Measurements from ENCODE around the gene NPFFR2.

Gene NPFFR2

DNA sequence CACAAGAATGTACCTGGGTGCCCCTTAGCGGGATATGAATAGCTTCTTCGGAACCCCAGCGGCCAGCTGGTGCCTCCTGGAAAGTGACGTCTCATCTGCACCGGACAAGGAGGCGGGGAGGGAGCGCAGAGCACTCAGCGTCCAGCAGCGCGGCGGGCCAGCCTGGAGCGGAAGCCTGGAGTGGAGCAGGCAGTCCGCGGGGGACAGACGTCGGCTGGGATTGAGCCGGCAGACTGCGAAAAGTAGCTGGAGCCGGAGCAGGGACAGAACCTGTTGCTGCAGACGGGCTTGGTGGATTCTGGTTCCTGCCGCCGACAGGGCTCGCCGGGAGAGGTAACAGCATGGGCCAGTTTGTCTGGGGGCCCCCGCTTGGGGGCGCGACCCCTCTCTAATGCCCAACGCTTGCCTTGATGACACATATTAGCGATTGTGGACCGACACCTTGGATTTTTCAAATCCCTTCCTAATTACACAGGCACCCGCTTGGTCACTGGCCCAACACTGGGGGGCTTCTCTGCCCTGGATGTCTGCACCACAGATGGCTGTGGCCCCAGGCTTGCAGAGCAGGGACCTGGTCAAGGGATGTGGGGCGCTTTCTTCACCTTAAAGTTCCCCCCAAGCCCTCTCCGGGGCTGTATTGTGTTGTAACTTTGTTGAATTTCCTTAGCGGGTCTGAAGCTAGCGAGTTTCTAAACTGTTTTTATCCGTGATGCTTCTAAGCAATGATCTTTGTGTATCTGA lies at the start of gene NPFFR2:
NPFFR2 (plus strand) TSS at position 133 of the 741 bp plus-strand sequence. CDS start 96,592 bp downstream, outside the sequence.
- Histone ChIP-seq H3K36me3 (replicated peaks) (no peaks in the 10 kb centered on the region), H3K9me3 (no peaks in the 10 kb centered on the region), H3K4me1 (no peaks in the 10 kb centered on the region), H3K4me3 (no peak within 1 kb of the TSS), H3K27me3 (ENCODE audit: low read depth) (no peaks in the 10 kb centered on the region; the same call in none of the 2 replicates)
- in situ Hi-C loops (cut with MboI; ENCODE audit: low sequenced_read_pairs), result no loop called here
- DNase-seq (ENCODE audit: low spot score in 2 of 2), result no peak

DNA sequence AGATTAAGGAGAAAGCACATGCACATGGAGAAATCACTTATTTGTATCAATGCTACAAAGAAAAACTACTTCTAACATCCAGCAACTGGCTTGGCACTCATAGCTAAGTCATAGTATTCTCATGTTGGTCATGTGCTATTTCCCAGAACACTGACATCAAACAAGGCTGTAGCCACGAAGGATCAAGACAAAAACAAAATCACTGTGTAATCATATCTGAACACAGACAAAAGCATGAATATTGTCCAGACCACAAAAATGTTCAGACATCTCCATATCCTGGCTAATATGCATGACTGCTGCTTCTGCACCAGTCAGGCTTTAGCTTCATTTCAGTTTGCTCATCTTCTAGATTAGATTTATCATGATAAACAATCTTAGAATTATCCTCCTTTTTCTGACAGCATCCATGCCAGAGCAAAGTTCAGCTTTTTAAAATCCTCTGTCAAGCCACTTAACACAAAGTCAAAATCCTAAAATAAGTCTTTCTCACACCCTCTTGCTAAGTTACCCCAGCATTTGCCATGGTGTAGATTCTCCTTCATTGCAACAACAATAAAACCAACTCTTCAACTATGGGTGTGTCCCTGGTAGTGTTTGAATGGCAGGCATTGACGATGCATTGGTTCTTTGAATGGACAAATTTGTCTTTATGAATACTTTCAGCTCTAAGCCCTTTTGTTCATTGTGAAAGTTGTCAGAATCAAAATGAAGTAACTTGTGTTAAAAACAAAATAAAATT lies 39.1 kb upstream of the NPFFR2 start:
- DNase-seq (ENCODE audit: low spot score in 2 of 2), result no peak
- H3K27me3 ChIP-seq (ENCODE audit: low read depth), result no peaks in the 10 kb centered on the region
- H3K4me3 ChIP-seq, result no peak overlapping the region
- no peaks in the 10 kb centered on the region for H3K36me3 ChIP-seq (replicated peaks)
- no peaks in the 10 kb centered on the region for H3K9me3 ChIP-seq
- H3K4me1 ChIP-seq, result no peaks in the 10 kb centered on the region; the same call in 1 of the 2 replicates
- in situ Hi-C loops (cut with MboI; ENCODE audit: low sequenced_read_pairs), result no loop called here

DNA sequence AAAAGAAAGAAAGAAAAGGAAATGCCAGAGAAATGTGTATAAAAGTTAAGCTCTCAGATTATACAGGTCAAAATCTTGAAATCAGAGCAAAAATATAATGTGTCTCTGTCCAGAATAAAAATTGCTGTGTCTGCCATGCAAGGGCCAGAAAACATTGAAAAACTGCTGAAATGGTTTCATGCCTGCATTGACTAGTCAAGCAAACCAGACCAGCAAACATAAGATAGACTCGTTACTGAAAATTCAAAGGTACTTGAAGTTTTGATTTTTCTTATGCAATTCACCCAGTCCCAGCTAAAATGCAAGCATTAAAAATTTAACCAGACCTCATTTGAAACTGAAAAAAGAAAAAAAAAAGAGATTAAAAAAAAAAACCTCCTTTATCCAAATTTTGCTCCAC lies 37.2 kb upstream of the NPFFR2 start:
- in situ Hi-C loops (cut with MboI; ENCODE audit: low sequenced_read_pairs), result no loop called here
- no peaks in the 10 kb centered on the region for H3K4me1 ChIP-seq
- no peak for DNase-seq (ENCODE audit: low spot score in 2 of 2)
- no peaks in the 10 kb centered on the region for H3K27me3 ChIP-seq (ENCODE audit: low read depth)
- no peaks in the 10 kb centered on the region for H3K36me3 ChIP-seq (replicated peaks)
- no peak overlapping the region for H3K4me3 ChIP-seq
- H3K9me3 ChIP-seq, result no peaks in the 10 kb centered on the region

DNA sequence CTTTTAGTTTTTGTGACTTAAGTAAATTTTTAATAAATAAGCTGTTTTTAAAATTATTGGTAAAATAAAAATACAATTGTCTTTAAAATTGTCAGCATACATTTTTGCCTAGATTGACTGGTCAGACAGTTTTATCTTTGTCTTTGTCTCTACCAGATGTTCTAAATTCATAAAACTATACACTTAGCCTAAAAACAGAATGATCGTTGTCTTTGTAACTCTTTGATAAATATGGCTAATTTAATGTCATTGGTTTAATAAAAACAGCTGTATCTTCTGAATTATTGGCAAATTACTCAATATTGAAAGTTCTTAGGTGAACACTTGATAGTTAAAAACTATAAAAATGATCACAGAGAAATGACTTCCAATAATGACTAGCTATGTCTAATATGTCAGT lies 36.5 kb upstream of the NPFFR2 start:
- no peaks in the 10 kb centered on the region for H3K9me3 ChIP-seq
- H3K4me3 ChIP-seq, result no peak overlapping the region
- no peaks in the 10 kb centered on the region for H3K36me3 ChIP-seq (replicated peaks)
- no peaks in the 10 kb centered on the region for H3K4me1 ChIP-seq
- DNase-seq (ENCODE audit: low spot score in 2 of 2), result no peak
- in situ Hi-C loops (cut with MboI; ENCODE audit: low sequenced_read_pairs), result no loop called here
- H3K27me3 ChIP-seq (ENCODE audit: low read depth), result no peaks in the 10 kb centered on the region

DNA sequence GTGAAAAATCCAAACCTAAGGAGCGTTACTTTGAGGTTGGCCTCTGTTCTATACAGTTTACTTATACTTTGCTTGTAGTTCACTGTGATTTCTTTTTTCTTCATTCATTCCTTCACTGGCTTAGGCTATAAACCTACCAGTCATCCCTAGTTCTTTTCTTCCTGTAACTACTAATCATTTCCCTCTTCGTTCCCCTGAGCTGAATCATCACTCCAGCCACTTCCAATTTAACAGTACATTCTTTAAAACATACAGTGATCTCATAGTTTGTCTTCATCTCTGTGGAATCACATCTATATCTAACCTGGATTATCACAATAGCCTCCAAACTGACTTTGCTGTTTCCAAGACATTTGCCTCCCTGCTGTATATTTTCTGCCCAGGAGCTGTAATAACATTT lies 25.2 kb upstream of the NPFFR2 start:
- in situ Hi-C loops (cut with MboI; ENCODE audit: low sequenced_read_pairs), result no loop called here
- H3K4me1 ChIP-seq, result no peaks in the 10 kb centered on the region
- H3K36me3 ChIP-seq (replicated peaks), result no peaks in the 10 kb centered on the region
- H3K9me3 ChIP-seq, result no peaks in the 10 kb centered on the region
- no peak for DNase-seq (ENCODE audit: low spot score in 2 of 2)
- no peak overlapping the region for H3K4me3 ChIP-seq
- no peaks in the 10 kb centered on the region for H3K27me3 ChIP-seq (ENCODE audit: low read depth)

DNA sequence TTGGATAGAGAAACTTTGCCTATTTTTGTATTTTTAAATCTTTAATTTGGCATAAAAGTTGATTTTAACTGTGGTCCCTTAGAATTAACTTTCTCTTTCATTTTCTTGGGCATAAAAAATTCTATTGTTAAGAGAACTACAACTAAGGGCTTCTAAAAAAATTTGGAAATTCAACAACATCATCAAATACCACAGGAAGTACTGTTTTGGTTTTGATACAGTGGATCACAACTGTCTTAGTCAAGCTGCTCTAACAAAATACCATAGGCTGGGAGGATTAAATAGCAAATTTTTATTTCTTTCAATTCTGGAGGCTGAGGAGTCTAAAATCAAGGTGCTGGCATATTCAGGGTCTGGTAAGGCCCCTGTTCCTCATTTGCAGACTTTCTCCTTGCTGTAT lies 19.9 kb upstream of the NPFFR2 start:
- no peaks in the 10 kb centered on the region for H3K9me3 ChIP-seq
- no peaks in the 10 kb centered on the region for H3K4me1 ChIP-seq
- no peaks in the 10 kb centered on the region for H3K36me3 ChIP-seq (replicated peaks)
- DNase-seq (ENCODE audit: low spot score in 2 of 2), result no peak
- no peaks in the 10 kb centered on the region for H3K27me3 ChIP-seq (ENCODE audit: low read depth)
- in situ Hi-C loops (cut with MboI; ENCODE audit: low sequenced_read_pairs), result no loop called here
- no peak overlapping the region for H3K4me3 ChIP-seq

DNA sequence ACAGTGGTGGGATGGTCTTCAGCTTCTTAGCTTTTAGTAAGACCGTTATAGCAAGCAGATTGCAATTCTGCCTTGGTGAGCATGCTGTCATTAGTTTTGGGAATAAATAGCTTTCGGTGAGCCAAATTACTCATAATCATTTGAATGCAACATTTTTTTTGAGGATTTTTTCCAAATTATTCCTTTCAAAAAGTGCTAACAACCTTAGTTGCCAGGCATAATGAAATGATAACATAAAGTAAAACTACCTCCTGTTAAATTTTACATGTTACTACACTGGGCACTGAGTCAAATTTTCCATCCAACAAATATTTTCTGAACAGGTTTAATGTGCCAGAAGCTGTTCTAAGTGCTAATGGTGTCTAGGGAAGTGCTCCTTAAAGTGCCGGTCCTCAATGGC lies 15.8 kb upstream of the NPFFR2 start:
- H3K4me3 ChIP-seq, result no peak overlapping the region
- H3K9me3 ChIP-seq, result no peaks in the 10 kb centered on the region
- in situ Hi-C loops (cut with MboI; ENCODE audit: low sequenced_read_pairs), result no loop called here
- no peak for DNase-seq (ENCODE audit: low spot score in 2 of 2)
- H3K27me3 ChIP-seq (ENCODE audit: low read depth), result no peaks in the 10 kb centered on the region
- H3K4me1 ChIP-seq, result no peaks in the 10 kb centered on the region
- no peaks in the 10 kb centered on the region for H3K36me3 ChIP-seq (replicated peaks)

DNA sequence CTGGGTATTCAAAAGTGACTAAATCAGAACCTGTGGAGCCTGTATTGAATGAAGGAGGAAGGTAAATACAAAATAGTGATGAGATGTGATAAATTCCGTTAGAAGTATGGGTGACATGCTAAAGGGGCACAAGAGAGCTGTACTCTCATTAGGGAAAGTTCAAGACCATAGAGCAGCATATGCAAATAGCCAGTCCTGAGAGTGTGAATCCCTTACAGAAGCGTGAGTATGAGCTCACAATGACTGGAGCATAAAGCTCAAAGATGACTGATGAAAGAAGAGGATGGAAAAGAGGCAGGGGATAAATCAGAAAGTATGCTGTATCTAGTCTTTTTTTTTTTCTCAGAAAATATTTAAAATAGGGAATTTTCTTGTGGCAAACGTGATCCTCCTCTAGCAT lies 12.1 kb upstream of the NPFFR2 start:
- DNase-seq (ENCODE audit: low spot score in 2 of 2), result no peak
- in situ Hi-C loops (cut with MboI; ENCODE audit: low sequenced_read_pairs), result no loop called here
- H3K27me3 ChIP-seq (ENCODE audit: low read depth), result no peaks in the 10 kb centered on the region
- no peaks in the 10 kb centered on the region for H3K36me3 ChIP-seq (replicated peaks)
- H3K9me3 ChIP-seq, result no peaks in the 10 kb centered on the region
- H3K4me3 ChIP-seq, result no peak overlapping the region
- H3K4me1 ChIP-seq, result no peaks in the 10 kb centered on the region

DNA sequence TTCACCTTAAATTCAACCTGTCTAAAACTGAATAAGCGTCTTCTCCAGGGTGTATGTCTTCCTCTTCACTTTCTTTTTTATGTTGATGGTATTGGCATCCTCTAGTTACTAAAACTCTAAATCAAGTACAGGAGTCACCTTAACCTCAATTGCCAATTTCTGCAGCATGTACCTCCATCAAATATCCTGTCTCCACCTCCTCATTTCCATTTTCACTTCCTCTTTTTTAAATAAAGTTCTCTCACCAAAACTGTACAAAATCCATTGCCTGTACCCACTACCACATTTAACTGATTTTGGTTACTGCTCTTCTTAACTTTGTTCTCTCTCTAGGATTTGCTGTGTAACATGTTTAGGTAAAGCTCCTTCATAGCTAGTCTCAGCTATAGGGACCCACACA lies 9.2 kb upstream of the NPFFR2 start:
- H3K36me3 ChIP-seq (replicated peaks), result no peaks in the 10 kb centered on the region
- no peak overlapping the region for H3K4me3 ChIP-seq
- H3K27me3 ChIP-seq (ENCODE audit: low read depth), result no peaks in the 10 kb centered on the region
- no peaks in the 10 kb centered on the region for H3K9me3 ChIP-seq
- in situ Hi-C loops (cut with MboI; ENCODE audit: low sequenced_read_pairs), result no loop called here
- no peaks in the 10 kb centered on the region for H3K4me1 ChIP-seq
- no peak for DNase-seq (ENCODE audit: low spot score in 2 of 2)

DNA sequence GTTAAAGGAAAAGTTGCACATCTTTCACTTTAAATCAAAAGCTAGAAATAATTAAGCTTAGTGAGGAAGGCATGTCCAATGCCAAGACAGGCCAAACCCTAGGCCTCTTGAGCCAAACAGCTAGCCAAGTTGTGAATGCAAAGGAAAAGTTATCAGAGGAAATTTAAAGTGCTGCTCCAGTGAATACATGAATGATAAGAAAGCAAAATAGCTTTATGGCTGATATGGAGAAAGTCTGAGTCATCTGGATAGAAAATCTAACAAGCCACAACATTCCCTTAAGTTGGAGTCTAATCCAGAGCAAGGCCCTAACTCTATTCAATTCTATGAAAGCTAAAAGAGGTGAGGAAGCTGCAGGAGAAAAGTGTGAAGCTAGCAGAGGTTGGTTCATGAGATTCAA lies 23.8 kb downstream of the NPFFR2 start:
- in situ Hi-C loops (cut with MboI; ENCODE audit: low sequenced_read_pairs), result no loop called here
- no peaks in the 10 kb centered on the region; the same call in 1 of the 2 replicates for H3K27me3 ChIP-seq (ENCODE audit: low read depth)
- H3K4me3 ChIP-seq, result no peak overlapping the region
- no peaks in the 10 kb centered on the region for H3K4me1 ChIP-seq
- no peaks in the 10 kb centered on the region for H3K9me3 ChIP-seq
- H3K36me3 ChIP-seq (replicated peaks), result no peaks in the 10 kb centered on the region
- no peak for DNase-seq (ENCODE audit: low spot score in 2 of 2)

DNA sequence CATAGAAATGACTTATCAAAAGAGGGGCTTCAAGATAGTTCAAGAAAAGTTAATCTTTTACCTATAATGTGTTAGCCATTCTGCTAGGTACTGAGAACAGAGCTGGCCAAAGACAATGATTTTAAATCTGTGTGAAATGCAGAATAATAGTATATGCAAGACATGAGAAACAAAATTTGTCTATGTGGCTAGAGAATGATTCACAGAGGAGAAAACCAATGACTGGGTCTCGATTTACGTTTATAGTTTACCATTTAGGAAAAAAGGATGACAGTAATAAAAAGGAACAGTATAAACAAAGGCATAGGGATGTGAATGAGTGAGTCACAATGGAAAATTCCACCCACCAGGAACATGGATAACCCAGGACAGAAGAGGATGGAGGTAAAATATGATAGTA lies 31.9 kb downstream of the NPFFR2 start:
- Histone ChIP-seq H3K27me3 (ENCODE audit: low read depth) (no peaks in the 10 kb centered on the region), H3K36me3 (replicated peaks) (no peaks in the 10 kb centered on the region), H3K4me3 (no peak overlapping the region), H3K9me3 (no peaks in the 10 kb centered on the region), H3K4me1 (no peaks in the 10 kb centered on the region)
- in situ Hi-C loops (cut with MboI; ENCODE audit: low sequenced_read_pairs), result no loop called here
- no peak for DNase-seq (ENCODE audit: low spot score in 2 of 2)

DNA sequence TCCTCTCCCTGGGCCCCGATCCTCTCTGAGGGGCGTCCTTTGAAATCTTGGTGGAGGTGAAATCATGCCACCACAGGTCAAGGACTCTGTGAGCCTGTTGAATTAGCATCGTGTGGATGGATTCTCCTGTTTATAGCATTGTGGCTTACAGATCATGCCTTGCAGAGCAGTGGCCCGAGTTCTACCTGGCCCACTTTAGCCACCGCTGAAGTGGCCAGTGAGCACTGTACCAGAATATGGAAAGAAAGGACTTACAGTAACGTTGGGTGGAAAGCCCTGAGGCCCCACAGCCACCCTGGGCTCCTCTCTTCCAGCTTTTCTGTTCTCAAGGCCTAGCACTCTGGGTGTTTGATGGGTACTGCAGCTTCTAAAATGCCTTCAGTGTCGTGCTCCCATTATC lies 35.3 kb downstream of the NPFFR2 start:
- in situ Hi-C loops (cut with MboI; ENCODE audit: low sequenced_read_pairs), result no loop called here
- Histone ChIP-seq H3K9me3 (no peaks in the 10 kb centered on the region), H3K36me3 (replicated peaks) (no peaks in the 10 kb centered on the region), H3K27me3 (ENCODE audit: low read depth) (no peaks in the 10 kb centered on the region), H3K4me1 (no peaks in the 10 kb centered on the region), H3K4me3 (no peak overlapping the region)
- no peak for DNase-seq (ENCODE audit: low spot score in 2 of 2)

DNA sequence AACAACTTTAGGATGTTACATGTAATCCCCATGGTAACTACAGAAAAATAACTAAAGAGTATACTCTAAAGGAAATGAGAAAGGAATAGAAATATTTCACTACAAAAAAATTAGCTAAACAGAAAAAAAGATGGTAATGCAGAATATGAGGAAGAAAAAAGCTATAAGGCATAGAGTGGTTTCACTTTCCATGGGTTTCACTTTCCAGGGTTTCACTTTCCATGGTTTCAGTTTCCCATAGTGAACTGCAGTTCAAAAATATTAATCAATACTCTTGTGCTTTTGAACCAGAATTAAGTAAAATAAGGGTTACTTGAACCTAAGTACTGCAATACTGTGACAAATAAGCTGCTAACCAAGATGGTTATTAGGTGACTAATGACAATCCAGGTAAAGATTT lies 42.0 kb downstream of the NPFFR2 start:
- in situ Hi-C loops (cut with MboI; ENCODE audit: low sequenced_read_pairs), result no loop called here
- H3K4me3 ChIP-seq, result no peak overlapping the region
- H3K4me1 ChIP-seq, result no peaks in the 10 kb centered on the region
- no peak for DNase-seq (ENCODE audit: low spot score in 2 of 2)
- H3K27me3 ChIP-seq (ENCODE audit: low read depth), result no peaks in the 10 kb centered on the region
- no peaks in the 10 kb centered on the region for H3K36me3 ChIP-seq (replicated peaks)
- H3K9me3 ChIP-seq, result no peaks in the 10 kb centered on the region

DNA sequence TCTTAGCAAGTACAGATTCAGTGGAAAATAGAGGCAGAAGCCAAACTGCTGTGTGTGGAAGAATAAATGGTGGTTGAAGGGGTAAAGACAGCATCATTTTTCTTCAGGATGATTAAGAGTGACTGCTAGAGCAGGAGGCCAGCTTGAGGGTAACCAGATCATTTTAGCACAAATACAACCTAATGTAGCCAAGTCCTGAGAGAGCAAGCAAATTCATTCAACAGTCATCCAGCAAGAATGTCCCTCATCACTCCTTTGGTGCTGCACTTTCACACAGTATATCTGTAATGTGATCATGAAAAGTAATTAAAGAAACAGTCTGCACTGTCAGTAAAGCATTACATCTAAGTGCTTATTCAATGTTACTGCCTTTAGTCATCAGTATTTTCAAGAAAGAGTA lies 44.8 kb downstream of the NPFFR2 start:
- no peak for DNase-seq (ENCODE audit: low spot score in 2 of 2)
- H3K9me3 ChIP-seq, result no peaks in the 10 kb centered on the region
- H3K4me1 ChIP-seq, result no peaks in the 10 kb centered on the region
- no peaks in the 10 kb centered on the region for H3K27me3 ChIP-seq (ENCODE audit: low read depth)
- in situ Hi-C loops (cut with MboI; ENCODE audit: low sequenced_read_pairs), result no loop called here
- no peak overlapping the region for H3K4me3 ChIP-seq
- no peaks in the 10 kb centered on the region for H3K36me3 ChIP-seq (replicated peaks)

All from HAP-1 (cell line).